Activated CD4-positive, alpha-beta T cell treated with anti-CD3 and anti-CD28 coated beads, Interleukin-2, amount 50 U/mL, for 1 hour (primary cell): ENCODE results near the gene SEC24C.
"Not testable (repeated sequence)": the region's sequence is repeated elsewhere in the genome, so short reads cannot be mapped to it uniquely, and the experiment has no call there.

Source experiments
- DNase-seq: peaks from one replicate; pipeline ENCODE4 v3.0.0-alpha.2; 2020

Gene SEC24C

DNA sequence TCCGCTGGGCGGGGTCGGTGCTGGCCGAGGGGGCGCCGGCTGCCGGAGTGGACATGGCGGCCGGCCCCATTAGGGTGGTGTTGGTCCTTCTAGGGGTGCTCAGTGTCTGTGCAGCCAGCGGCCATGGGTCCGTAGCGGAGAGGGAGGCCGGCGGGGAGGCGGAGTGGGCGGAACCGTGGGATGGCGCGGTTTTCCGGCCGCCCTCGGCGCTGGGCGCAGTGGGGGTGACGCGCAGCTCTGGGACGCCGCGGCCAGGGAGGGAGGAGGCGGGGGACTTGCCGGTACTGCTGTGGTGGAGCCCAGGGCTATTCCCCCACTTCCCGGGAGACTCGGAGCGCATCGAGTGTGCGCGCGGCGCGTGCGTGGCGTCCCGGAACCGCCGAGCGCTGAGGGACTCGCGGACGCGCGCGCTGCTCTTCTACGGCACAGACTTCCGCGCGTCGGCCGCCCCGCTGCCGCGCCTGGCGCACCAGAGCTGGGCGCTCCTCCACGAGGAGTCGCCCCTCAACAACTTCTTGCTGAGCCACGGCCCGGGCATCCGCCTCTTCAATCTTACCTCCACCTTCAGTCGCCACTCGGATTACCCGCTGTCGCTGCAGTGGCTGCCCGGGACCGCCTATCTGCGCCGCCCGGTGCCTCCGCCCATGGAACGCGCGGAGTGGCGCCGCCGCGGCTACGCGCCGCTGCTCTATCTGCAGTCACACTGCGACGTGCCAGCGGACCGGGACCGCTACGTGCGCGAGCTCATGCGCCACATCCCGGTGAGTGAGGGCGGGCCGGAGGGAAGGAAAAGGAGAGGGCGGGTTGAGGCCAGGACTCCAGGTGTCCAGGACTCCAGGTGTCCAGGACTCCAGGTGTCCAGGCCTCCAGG is 28.3 kb downstream of the SEC24C start:
- DNase-seq: peak; percentile 73

GRCh38 chr10:73773152-73773879 is 29.1 kb downstream of the SEC24C start:
- no peak for DNase-seq

- no peak for DNase-seq
Observed at GRCh38 chr10:73774637-73775036, 30.5 kb downstream of the SEC24C start.

- no peak for DNase-seq
Observed at GRCh38 chr10:73779018-73779417, 34.8 kb downstream of the SEC24C start.

DNA sequence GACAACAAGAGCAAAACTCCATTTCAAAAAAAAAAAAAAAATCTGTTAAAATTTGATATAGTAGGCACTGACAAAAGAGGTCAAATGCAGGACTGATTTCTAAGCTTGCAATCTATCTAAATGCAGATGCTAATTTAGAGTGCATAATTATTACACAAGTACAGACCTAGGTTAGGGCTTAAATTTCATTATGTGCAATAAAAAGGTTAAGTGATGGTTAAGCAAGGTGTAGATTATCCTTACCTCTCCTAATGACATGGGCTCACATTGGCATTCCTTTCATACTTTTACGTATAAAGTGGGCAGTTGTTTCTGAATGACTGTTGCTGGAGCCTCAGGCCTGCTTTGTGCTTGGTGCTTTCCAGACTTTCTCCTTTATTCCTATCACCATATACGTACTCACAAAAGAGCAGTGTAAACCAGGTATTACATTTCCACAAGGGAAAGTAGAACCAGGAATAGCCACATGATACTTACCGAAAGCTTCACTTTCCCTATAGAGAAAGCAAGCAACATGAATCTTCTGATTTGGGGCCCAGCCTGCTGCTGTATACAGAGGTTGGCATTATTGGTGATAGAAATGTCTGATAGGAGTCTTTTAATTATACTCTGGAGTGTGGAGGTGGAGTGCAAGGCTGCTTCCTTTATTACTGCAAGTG is 35.5 kb downstream of the SEC24C start:
- DNase-seq: no peak

DNA sequence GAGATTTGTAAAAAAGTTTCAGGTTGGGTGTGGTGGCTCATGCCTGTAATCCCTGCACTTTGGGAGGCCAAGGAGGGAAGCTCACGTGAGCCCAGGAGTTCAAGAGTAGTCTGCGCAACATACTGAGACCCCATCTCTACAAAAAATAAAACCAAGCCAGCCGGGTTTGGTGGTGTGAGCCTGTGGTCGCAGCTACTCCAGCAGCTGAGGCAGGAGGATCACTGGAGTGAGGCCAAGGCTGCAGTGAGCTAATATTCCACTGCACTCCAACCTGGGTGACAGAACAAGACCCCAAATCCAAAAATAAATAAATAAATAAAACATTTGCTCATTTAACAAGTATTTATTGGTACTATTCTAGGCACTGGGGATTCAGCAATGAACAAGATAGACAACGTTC is 36.1 kb downstream of the SEC24C start:
- no peak for DNase-seq

DNA sequence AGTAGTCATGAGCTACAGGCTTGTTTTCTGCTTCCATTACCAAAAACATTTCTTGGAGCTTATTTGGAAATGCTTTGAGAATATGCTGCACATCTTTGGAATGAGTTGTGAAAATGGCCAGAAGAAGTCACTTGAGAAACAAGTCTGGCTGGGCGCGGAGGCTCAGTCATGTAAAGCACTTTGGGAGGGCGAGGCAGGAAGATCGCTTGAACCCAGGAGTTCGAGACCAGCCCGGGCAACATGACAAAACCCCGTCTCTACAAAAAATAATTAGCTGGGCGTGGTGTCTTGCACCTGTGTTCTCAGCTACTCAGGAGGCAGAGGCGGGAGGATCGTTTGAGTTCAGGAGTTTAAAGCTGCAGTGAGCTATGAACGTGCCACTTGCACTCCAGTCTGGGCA is 36.8 kb downstream of the SEC24C start:
- no peak for DNase-seq

DNA sequence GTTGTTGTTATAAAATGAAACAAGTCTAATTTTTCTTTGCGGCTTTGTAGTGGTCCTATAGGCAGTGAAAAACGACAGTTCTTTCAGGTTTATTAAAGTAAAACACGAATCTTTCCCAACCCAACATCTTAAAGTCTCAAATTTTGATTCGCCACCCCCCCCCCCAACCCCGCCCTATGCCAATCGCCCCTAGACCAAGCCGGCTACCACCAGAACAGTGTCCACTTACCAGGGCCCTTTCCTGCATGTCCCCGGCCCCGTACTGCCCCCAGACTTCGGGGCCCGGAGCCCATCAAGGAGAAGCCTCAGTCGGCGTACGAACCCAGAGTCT is 37.3 kb downstream of the SEC24C start:
- no peak for DNase-seq

DNA sequence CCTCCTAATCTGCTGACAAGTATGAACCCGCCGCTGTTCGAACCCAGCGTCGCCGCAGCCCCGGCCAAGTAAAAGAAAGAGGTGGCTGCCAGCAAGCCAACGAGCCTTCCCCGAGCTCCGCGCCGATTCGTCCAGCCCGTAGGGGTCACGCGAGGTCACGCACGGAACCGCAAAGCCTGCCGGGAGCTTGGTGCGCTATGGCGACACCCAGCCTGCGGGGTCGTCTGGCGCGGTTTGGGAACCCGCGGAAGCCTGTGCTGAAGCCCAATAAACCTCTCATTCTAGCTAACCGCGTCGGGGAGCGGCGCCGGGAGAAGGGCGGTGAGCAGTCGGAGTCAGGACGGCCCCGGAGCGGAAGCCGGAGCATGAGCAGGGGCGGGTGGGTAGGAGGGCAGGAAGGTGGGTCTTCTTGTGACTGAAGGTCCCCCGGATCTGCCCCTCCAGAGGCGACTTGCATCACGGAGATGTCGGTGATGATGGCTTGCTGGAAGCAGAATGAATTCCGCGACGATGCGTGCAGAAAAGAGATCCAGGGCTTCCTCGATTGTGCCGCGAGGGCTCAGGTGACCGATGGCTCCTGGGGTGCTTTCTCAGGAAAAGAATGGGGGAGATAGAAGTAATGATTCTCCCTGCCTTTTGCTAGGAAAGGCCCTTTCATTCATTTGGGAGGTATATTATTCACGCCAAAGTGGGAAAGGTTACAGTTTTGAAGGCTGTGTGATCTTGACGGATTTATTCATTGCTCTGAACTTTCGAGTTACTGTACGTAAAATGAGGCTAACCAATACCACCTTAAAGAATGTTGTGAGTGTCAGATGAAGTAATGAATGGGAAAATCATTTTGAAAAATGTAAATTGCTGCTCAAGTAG is 37.9 kb downstream of the SEC24C start, which contains the start of gene CHCHD1:
TSS of gene CHCHD1 (plus strand) at position 170 of the 870 bp plus-strand sequence. CDS start at position 198, 28 bp downstream.
- DNase-seq: peak; percentile 89

DNA sequence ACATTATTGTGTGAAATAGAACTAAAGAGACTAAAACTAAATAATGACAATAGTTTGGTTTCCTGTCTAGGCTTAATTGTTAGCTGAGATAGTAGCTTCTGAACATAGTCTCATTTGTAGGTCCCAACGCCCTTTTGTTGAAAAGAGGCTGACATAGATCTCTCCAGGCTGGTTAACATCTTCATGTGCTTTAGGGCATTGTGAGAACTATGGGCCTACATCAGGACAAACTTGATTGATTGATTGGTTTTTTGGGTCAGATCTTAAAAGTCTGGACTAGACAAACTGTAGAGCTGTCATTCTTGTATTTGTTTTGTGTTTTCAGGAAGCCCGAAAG is 38.5 kb downstream of the SEC24C start:
- DNase-seq: no peak

DNA sequence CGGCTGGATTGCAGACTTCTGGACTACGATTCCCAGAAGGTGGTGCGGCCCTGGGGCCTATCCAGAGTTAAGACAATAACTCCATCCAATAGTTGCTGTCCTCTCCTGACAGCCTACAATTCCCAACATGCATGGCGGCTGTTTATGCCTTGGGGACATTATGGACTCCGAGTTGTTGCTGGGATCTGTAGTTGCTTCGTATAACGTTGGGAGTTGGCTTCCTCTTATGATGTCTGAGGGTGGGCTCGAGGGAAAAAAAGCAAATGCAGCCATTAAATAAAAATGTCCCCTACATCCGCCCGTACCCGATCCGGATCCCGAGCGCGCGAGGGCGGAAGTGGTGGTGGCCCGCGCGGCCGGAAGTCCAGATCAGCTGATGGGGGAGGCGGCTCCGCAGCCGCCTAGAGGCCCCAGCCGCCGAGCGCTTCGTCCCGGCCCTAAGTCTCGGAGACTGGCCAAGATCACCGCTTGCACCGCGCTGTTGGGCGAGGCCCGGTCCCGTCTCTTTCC is 41.1 kb downstream of the SEC24C start, which contains the start of gene ZSWIM8:
TSS of gene ZSWIM8 (plus strand) at position 396 of the 510 bp plus-strand sequence. CDS start 273 bp downstream, outside the sequence.
- peak; percentile 80 for DNase-seq

DNA sequence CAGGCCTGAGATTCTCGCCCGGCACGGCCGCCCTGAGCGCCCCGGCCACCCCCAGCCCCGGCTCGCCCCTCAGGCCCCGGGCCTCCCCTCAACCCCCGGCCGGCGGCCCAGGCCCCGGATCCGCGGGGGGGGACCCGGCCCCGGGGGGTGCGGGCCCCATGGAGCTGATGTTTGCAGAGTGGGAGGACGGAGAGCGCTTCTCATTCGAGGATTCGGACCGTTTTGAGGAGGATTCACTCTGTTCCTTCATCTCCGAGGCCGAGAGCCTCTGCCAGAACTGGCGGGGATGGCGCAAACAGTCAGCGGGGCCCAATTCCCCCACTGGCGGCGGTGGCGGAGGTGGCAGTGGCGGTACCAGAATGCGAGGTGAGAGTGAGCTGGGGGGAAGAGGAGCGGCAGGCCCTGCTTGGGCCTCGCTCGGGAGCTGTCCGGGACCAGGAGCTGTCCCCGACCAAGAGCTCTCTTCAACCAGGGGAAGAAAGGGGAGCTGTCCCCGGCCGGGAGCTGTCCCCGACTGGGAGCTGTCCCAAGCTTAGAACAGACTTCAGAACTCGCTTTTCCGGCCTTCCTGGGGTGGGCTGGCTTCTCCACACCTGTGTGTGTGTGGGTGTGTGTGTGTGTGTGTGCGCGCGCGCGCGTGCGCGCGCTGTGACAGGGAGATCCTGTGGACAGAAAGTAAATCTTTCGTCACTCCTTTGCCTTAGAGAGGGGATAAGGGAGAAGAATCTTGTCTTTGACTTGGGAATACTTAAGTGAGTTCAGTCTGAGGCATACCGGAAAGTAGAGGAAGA is 41.7 kb downstream of the SEC24C start:
- peak; percentile 37 for DNase-seq

DNA sequence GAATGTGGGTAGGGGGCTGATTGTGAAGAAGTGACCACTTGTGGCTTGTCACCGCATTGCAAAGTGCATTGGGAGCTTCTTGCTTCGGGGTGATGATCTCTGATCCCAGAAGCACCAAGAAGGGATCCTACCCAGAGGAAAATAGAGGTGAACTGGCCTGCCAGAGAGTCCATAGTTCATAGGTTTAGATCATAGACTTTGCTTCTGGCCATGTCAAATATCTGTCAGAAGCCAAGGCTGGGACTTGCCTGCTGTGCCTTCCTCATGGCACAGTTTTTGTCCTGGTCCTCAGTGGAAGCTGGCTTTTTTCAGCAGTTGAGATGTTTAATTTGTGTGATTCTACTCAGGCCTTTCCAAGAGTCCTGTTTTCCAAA is 42.3 kb downstream of the SEC24C start:
- no peak for DNase-seq

GRCh38 chr10:73787031-73787800 is 43.0 kb downstream of the SEC24C start:
- not testable (repeated sequence) for DNase-seq

DNA sequence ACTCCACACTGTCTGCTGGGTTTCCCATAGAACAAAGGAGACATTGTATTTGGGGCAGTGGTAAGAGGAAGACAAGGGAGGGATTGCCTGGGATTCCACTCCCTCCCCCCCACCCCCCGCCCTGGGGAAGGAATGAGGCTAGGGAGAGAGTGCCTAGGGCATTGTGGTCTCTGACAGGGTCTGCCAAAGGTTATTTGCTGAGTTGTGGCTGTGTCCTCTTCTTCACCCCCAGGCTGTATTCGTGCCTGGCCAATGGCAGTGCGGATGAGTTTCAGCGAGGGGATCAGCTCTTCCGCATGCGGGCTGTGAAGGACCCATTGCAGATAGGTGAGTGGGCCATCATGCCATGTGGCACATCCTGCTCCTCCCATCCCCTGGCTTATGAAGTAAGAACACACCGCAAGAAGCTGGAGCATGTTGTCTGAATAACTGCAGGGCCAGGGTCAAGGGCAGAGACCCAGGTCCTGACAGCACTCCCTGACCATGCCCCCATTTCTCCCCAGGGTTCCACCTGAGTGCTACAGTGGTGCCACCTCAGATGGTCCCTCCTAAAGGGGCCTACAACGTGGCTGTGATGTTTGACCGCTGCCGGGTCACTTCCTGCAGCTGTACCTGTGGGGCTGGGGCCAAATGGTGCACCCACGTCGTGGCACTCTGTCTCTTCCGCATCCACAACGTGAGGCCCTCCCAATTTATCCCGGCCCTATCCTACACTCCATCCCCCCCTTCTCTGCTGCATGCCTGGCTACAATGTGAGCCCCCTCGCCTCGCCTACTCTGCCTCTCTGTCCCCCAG is 44.9 kb downstream of the SEC24C start:
- DNase-seq: no peak

GRCh38 chr10:73789659-73790055 is 45.5 kb downstream of the SEC24C start:
- no peak for DNase-seq

- no peak for DNase-seq
Observed at GRCh38 chr10:73790886-73791625, 46.9 kb downstream of the SEC24C start.

- DNase-seq: no peak
Observed at GRCh38 chr10:73791871-73792400, 47.8 kb downstream of the SEC24C start.

DNA sequence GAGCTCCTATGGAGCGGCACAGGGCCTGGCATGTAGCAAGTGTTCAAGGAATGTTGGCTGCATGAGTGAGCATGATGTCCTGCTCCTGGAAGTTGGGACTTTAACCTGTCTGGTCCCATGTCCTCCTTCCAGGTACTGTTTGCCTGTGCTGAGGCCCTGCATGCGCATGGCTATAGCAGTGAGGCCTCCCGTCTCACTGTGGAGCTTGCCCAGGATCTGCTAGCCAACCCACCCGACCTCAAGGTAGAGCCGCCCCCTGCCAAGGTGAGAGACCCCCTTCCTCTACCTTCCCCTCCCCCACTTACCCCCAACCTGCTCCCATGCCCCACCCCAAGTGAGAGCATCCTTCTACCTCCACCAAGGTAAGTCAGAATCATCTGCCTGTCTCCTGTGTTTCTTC is 49.3 kb downstream of the SEC24C start:
- DNase-seq: no peak
